NCI-H82 treated with DMSO at 0.1 percent for 48 hours (cell line): ENCODE data around the gene CHST11.
"Not testable (repeated sequence)": the region's sequence is repeated elsewhere in the genome, so short reads cannot be mapped to it uniquely, and the experiment has no call there.

ENCODE experiments used
- DNase-seq: peaks from one replicate; lab custom pipeline; 2025; ENCODE audit not compliant: unreplicated experiment; lab: John Stamatoyannopoulos, UW

The CHST11 gene

DNA sequence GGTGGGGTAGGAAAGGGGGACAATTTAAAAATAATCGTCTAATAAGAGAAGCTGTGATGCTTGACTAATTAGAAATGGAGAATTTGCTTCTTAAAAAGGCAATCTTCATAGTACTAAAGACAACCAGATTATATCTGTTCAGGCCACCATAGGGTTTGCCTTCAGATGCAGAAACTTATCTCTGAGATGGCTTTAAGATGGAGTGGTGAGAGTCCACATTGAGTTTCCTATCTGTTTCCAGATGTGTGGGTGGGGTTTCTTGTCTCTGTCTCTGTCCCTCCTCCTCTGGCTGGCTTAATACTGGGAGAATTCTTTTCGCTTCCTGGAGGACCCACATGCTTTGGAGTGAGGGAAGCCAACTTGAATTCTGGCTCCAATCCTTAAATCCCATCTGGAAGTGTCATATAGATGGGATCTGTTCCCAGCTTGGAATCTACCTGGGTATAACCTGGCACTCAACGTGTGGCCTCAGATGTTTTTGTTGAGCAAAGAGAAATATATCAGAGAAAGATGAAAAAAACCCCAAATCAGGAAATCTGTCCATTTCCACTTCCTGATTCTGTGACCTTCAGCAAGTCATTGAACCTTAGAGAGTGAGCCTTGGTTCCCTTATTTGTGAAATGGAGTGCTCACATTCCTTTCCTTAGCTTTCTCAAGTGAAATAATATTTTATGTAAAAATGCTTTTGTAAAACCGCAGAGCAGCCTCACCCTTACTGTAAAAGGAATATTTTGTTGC is 66.4 kb downstream of the CHST11 start:
- no peak for DNase-seq

DNA sequence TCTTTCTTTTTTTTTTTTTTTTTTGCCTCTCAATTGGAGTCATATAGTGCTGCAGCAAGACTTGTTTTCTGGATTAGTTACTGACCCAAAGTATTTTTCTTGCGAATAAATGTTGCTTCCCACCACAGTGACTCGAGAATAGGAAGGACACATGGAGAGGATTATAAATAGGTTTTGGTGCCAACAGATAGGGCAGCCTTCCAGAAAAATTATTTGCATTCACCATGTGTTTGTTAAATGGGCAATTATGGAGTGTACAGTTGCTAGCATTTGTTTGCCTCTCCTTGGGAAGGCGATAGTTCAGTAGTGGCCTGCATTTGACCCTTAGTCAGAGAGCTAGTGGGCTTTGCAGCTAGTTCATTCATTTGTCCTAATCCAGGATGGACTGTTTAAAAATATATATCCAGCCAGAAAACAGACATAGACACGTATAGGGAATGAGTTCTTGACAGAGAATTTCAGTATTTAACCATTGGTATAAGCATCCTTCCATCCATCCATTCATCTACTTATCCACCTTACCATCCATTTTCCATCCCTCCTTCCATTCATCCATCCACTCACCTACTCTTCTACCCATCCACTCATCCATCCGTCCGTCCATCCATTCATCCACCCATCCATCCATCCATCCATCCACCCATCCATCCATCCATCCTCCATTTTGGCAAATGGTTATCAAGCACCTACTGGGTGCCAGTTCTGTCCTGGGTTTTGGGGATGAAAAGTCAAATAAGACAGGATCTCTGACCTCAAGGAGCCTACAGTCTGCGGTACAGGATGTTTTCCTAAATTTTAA is 67.5 kb downstream of the CHST11 start:
- no peak for DNase-seq

DNA sequence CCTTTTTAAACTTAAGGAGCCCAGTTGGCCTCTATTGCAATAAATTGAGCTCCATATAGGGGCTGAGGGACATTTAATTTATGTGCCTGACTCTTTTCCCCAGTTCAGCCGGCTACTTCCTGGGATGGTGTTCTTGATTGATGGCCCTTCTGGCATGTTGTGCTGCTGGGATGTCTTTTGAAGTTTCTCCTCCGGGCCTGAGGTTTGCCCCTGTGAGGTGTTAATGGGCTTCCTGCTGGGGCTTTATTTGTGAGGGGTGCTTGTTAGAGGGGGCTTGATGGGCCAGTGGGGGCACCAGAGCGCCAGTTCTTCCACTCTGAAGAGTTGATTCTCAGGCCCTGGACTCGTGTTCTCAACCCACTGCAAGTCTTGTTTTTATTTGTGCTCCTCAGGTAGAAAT is 69.6 kb downstream of the CHST11 start:
- DNase-seq, result no peak

DNA sequence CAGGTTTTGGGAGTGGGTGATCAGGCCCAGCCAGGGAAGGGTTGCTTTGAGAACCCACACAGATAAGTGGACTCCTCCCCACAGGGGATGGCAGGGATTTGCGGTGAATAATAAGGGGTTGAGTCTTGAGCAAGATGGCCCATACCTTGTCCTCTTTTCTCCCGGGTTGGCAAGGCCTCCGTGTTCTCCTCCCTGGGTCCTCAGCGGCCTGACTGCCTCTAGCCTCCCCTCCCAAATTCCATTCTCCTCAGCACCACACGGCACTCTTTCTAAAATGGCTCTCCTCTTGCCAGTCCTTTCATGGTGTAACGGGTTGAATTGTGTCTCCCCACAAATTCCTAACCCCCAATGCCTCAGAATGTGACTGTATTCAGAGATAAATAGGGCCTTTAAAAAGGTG is 70.0 kb downstream of the CHST11 start:
- DNase-seq, result no peak

DNA sequence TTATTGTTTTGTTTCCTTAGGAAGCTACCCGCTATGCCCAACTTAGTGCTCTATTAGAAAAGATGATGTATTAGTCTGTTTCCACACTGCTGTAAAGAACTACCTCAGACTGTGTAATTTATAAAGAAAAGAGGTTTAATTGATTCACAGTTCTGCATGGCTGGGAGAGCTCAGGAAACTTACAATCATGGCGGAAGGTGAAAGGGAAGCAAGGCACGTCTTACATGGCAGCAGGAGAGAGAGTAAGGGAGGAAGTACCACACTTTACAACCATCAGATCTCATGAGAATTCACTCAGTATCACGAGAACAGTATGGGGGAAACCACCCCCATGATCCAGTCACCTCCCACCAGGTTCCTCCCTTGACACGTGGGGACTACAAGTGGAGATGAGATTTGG is 70.9 kb downstream of the CHST11 start:
- DNase-seq, result not testable (repeated sequence)

DNA sequence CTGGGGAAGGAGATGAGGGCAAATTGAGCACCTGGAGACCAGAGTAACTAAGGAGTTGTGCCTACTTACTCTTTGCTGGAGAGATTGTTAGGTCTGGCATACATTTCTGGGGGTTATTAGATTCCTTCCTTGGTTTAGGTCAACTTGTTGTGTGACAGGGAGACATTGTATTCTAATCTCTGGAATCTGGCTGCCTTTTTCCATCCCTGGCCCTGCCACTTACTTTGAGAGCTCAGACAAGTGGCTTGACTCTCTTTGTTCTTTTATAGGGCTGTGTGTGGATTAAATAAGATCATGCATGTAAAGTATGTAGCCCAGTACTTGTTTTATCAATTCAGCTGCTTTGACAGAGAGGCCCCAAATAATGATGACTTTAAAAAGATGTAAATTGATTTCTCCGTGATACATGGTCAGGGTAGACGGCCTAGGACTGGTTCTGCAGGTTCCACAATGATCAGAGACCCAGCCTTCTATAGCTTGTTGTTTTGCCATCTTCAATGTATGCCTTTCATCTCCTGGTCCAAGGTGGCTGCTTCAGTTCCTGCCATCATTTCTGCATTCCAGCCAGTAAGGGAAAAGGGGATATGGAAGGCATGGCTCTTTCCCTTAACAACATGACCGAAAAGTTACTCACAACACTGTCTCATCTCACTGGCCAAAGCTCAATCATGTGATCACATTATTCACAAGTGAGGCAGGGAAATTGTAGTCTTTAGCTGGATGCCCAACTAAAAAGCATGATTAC is 72.6 kb downstream of the CHST11 start:
- no peak for DNase-seq

DNA sequence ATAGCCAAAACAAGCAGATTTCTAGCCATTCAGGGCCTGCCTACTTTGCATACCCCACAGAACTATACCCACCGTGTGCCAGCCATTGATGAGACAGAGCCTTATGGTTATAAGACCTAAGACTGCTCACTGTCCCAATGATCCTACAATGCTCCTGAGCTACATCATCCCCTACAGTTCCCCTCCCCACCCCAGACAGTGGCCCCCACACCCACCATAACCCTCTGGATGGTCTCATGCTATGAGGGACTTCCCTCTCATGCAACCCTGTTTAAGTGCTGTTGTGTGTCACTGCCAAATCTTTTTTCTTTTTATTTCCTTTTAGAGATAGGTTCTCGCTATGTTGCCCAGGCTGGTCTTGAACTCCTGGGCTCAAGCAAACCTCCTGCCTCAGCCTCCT is 75.9 kb downstream of the CHST11 start:
- DNase-seq, result no peak

DNA sequence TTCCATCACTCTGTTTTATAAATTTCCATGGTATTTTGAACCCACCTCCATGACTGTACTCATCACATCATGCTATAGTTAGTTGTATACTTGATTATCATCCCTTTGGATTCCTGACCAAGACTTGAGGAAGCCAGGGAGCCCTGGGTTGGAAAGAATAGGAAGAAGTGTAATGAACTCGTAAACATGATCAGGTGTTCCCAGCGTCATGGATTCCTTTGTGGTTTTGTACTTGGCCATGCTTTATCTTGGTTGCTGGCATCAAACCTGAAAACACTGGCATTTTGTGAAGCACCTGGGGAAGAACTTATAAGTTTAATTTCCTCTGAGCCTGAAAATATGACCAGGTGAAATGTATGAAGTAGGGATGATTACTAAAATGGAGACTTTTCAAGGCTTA is 76.4 kb downstream of the CHST11 start:
- no peak for DNase-seq

DNA sequence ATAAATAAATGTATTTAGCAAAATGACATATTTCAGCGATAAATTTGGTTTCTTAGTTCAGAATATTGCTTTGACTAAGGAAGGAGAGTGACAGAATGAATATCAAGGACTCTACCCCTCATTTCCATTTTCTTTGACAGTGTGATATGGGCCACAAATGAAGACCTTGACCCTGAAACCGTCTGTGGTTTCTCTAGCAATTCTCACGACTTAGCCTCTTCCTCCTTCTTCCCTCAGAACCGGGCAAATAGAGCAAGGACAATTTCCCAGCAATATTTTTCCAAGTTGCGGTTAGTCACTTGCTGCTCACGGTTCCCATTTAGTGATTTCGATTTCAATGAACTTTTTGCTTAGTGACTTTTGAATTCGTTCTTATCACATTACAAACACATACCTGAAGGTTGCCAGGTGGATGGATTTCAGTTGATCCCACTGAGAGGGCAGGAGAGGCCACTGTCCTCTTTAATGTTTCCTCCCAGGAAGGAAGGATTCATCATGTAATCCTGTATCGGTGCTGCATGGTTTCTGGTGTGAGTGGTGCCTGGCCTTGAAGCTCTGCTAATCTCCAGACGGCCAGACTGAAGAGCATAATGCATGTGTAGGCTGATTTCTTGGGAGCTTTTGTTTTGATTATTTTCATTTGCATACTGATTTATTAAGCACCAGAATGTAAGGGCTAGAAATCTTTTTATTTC is 77.6 kb downstream of the CHST11 start:
- DNase-seq, result peak; percentile 39

DNA sequence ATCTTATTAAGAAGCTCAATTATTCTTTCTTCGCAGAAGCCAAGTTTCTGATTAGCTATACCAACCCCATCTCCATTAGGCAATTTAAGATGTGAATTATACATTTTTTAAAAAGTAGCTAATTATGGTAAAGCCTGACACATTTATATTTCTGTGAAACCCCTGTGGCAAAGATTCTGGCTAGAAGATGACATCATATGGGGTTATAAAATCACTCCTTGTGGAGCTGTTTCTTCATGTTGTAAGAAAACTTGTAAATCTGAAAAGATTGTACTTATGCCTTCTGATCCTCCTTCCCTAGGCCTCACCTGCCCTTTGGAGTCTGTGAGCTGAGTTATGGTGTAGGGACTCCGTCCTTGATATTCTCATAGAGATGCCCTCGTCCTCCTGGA is 78.1 kb downstream of the CHST11 start:
- no peak for DNase-seq

DNA sequence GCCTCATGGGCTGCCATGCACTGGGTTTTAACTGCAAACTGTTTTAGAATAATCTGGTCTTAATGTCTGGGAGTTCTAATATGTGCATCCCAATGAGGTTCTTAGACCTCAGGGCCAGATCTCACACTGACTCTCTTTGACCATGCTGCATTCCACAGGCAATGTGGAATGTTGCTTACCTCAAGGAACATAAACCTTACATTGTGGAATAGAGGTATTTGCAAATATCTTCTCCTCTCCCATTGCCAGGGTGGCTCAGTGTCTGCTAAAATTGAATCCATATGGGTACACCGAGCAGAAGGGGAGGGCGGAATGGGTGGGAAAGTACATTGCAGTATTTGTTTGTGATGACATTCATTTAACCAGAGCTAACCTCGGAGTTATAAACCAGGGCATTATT is 78.6 kb downstream of the CHST11 start:
- no peak for DNase-seq

DNA sequence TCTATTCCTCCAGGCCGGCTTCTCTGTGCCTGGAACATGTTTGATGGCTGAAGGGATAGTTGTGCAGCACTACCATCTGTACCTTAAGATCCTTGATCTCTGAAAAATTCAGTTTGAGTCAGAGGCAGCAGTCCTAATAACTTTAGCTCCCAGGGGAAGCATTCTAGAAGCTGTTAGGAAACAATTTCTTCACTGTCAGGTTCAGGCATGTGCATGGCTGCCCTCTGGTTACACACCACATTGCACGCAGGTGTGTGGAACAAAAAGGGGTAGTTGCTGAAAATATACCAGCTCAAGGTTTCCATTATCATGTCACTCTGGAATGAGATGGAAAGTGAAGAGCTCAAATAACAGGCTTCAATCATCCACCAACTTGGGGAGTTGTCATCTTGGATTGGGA is 80.1 kb downstream of the CHST11 start:
- DNase-seq, result no peak

DNA sequence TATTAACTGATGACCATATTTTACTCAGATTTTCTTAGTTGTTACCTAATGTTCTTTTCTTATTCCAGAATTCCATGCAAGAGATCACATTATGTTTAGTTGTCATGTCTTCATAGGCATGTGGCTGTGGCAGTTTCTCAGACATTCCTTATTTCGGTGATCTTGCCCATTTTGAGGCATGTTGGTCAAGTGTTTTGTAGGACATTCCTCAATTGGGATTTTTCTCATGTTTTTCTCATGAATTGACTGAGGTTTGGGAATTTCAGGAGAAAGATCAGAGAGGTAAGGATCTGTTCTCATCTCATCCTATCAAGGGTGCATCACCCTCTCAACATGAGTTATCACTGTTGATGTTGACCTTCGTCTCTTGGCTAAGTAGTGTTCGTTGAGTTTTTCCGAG is 81.3 kb downstream of the CHST11 start:
- DNase-seq, result no peak

DNA sequence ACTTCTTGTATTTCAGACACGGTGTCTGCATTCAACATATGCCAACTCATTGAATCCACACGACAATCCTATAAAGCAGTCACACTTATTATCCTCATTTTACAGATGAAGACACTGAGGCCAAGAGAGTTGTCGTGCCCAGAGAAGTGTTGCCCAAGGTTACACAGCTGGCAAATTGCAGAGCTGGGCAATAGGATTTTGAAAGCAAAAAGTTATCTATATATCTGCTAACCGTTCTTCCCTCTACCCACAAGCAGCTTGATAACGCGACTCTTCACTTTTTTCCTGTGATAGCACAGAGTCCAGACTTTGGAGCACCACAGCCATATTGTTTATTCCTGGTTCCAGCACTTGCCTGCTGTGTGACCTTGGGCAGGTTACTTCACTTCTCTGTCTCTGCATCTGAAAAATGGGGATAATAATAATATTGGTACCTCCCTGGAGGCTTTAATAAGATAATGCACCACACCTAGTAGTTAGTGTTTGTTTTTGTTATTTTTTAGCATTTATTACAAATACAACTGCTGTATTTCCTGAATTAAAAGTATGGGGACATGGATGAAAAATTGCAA is 82.2 kb downstream of the CHST11 start:
- no peak for DNase-seq

DNA sequence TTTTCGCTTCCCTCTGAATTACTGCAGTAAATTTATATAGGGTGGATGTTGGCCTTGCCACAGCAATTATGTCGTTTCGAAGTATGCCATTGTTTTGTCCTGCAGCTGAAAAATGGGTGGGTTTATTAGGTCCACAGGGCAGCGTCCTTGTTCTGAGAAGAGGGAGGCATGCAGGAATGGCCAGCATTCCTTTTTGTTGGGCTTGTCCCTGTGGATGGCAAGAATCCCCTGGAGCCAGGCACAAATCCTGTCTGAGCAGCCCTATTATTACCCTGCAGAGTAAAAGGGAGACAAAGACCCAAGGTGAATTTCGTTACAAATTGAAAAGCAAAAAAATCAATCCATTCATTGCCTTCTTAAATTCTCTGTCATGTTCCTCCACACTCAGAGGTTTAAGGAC is 88.1 kb downstream of the CHST11 start:
- no peak for DNase-seq

DNA sequence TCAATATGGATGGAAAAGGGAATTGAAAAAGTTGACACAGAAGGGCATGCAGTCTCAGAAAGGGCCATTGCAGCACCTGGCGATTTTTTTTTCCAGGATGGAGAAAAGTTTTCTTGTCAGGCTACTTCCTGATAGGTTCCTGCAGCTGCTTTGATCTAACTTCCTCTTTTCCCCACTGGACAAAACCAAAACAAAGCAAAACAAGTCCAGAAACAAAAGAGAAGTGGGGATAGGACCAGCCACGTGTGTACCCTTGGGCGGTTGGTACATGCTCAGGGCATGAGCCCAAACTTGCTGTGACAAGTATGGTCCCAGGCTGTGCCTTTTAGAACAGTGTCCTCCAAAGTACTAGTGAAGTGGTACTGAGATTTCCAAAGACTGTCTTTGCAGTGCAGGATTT is 89.8 kb downstream of the CHST11 start:
- no peak for DNase-seq

DNA sequence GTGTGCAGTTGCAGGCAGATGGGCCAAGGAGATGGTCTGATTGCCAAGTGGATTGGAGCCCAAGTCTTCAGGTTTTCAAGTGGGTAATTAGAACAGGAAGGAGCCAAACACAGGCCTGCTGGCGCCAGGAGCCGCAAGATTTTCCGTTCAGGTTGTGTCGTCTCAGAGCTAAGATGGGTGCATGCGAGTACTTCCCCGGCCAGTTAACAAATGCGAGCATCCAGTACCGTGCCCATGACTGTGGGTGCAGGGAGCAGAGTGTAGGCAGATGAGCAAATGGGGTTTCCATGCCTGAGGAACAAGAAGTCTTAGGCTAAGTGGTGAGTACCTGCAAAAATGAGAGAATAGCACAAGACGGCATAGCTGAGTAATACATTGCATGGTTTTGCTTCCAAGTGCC is 90.5 kb downstream of the CHST11 start:
- no peak for DNase-seq

DNA sequence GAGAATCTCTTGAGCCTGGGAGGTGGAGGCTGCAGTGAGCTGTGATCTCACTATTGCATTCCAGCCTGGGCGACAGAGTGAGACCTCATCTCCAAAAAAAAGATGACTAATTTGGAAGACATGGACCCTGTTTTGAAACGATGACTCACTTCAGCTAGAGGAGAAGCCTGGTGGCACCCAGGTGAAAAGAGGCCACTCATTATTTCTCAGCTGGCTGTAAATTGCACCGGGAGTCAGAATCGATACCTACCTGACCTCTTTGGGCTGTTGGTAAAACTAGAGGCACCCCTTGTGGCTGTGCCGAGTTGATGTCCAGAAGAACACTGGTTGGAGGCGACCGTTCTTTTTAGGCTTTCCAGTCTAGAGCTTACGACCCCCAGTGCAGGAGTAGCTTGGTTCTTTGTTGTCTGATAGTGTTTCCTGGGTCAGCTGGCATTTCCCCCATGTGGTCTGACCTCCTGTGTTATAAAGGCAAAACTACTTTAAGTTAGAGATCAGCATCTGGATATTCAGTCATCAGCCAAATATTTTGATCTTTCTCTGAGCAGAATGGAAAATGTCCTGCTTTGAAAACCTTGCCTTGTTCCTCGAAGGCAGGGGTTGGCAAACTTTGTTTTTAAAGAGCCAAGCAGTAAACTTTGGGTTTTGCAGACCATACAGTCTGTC is 93.2 kb downstream of the CHST11 start:
- DNase-seq, result no peak

DNA sequence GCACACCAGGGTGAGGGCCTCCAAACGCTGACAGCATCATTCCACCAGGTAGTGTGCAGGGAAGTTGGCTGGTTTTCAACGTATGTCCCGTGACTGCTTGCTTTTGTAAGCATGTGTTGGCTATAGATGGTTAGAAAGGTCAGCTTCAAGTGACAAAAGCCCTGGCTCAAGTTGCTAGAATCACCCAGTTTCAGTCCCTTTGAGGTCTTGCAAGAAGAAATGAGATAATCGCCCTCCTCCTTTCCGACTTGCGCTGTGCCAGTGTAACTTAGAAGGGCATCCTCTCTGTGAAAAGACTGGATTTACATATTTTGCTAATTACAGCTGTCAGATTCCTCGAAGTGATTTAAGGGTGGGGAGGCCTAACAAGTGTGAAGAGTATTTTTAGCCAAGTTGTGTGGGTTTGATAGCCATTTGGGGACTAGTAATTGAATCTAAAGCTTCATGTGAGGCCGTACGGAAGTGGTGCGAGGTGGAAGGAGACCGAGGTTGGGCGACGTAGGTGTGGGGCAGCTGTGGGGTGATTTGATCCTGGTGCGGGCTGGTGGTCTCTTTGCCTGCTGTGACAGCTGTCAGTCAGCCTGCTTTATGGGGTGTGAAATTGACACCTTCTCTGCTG is 94.7 kb downstream of the CHST11 start:
- DNase-seq, result no peak

DNA sequence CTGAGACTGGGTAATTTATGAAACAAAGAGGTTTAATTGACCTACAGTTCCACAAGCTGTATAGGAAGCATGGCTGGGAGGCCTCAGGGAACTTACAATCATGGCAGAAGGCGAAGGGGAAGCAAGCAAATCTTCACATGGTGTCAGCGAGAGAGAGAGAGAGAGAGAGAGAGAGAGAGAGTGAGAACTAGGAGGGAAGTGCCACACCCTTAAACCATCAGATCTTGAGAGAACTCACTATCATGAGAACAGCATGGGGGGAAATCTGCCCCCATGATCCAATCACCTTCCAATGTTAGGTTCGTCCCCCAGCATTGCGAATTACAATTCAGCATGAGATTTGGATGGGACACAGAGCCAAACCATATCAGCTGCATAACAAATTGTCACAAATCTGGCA is 96.7 kb downstream of the CHST11 start:
- no peak for DNase-seq
